ENCODE measurements around the gene FBXO41.

The FBXO41 gene, protein sequence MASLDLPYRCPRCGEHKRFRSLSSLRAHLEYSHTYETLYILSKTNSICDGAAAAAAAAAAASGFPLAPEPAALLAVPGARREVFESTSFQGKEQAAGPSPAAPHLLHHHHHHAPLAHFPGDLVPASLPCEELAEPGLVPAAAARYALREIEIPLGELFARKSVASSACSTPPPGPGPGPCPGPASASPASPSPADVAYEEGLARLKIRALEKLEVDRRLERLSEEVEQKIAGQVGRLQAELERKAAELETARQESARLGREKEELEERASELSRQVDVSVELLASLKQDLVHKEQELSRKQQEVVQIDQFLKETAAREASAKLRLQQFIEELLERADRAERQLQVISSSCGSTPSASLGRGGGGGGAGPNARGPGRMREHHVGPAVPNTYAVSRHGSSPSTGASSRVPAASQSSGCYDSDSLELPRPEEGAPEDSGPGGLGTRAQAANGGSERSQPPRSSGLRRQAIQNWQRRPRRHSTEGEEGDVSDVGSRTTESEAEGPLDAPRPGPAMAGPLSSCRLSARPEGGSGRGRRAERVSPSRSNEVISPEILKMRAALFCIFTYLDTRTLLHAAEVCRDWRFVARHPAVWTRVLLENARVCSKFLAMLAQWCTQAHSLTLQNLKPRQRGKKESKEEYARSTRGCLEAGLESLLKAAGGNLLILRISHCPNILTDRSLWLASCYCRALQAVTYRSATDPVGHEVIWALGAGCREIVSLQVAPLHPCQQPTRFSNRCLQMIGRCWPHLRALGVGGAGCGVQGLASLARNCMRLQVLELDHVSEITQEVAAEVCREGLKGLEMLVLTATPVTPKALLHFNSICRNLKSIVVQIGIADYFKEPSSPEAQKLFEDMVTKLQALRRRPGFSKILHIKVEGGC

GRCh38 chr2:73284296-73285158, at the start of gene FBXO41:
Gene FBXO41 (minus strand): TSS chr2:73284478. CDS start chr2:73269630, 14,848 bp downstream.
- peak; percentile 77 for DNase-seq

DNA sequence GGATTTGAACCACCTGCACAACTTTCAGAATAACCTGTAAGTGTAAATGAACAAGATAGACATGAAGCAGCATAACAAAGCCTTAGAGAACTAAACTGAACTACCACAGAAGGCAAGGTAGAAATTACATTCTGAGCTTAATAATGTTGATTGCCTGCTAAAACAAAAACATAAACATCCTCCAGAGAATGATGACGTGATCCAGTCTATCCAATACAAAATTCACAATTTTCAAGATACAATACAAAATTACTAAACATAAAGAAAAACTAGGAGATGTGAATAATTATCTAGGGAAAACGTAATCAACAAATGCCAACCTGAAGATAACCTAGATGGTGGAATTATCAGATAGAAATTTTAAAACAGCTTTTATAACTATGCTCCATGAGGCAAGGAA, 49.8 kb upstream of the FBXO41 start:
- DNase-seq = no peak

- DNase-seq = no peak
These were observed 49.3 kb upstream of the FBXO41 start for GRCh38 chr2:73333564-73333963.

GRCh38 chr2:73324126-73324725, 39.9 kb upstream of the FBXO41 start:
- DNase-seq = no peak

- no peak for DNase-seq
These were observed 39.3 kb upstream of the FBXO41 start for GRCh38 chr2:73323551-73323950.

DNA sequence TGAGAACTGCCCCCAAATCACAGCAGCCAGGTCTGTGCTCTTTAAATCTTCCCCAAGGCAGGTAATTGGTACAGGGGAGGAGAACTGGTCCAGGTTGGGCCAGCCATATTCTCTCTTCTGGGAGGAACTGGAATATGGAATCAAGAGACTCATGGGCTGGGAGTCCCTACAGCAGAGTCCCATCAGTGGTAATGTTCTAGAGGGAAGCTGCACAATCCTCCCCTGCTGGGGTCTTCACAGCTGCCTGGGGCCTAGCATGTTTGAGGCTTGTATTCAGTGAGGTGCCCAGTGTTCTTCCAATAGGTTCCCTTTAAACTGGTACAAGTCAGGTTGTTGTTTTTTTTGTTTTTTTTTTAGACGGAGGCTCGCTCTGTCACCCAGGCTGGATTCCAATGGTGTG, 30.2 kb upstream of the FBXO41 start:
- DNase-seq = no peak

DNA sequence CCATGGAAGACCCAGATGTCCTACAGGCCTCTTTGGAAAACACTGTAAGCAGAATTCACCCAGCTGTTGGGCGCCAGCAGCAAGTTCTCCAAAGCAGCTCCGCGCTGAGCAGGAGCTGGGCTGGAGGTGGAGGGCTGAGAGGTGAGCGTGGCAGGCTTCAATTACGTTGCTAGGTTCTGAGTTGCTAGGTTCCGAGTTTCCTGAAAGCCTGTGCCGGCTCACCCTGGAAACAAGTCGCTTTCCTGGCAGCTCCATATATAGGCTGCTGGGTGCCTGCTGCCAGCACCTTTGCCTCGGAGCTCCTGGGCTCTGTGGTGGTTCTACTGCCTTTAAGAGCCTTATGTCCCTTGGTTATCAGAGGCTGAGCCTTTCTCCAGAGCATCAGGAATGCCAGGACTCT, 23.4 kb upstream of the FBXO41 start:
- DNase-seq = no peak

DNA sequence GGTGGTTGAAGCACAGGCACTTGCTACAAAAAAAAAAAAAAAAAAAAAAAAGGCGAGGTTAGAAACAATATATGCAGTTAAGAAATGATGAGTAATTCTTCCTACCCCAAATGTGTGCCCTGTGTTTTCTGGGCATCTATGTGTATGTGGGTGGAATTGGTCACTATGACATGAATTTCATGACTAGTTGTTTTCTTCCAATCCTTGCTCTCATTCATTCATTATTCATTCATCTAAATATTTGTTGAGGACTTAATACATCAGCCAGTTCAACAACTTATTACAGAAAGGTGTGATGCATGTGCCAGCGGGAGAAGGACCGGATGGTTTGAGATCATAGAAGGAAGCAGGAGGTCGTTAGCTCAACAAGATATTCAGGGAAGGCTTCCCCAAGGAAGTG, 17.4 kb upstream of the FBXO41 start:
- no peak for DNase-seq

DNA sequence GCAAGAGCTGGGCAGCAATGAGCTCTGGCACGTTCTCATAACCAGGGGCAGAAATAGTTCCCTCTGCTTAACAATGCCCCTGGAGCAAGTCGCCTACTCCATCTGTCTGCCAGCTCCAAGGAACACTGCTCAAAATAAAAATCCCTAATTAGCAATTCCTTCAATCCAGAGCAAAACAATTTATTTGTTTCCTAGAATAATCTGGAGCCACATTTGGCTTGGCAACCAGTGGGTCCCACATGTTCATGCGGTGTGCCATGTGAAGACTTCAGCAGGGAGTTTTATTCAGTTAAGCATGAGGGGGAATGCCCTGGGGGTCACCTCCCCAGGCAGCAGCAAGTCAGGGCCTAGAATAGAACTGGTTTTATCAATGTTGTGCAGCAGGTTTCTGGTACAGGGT, 16.6 kb upstream of the FBXO41 start:
- DNase-seq = no peak

DNA sequence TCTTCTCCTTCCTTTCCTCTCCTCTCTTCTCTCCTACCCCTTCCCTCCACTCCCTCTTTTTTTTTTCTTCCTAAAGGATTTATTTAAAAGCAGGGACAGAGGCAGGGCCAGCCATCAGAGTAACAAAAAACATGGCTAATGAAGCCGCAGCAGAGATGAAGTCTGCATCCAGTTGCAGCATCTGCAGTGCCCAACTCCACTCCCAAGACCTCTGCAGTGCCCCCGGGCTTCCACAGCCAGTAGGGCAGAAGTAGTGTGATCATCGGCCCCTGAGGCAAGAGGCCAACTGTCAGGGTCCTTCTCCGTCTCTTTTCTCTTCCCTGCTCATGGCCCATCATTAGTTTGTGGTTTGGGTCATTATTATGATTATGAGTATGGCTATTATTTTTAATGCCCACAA, 13.3 kb upstream of the FBXO41 start:
- no peak for DNase-seq

- DNase-seq = no peak
These were observed 12.9 kb upstream of the FBXO41 start for GRCh38 chr2:73297151-73297559.

DNA sequence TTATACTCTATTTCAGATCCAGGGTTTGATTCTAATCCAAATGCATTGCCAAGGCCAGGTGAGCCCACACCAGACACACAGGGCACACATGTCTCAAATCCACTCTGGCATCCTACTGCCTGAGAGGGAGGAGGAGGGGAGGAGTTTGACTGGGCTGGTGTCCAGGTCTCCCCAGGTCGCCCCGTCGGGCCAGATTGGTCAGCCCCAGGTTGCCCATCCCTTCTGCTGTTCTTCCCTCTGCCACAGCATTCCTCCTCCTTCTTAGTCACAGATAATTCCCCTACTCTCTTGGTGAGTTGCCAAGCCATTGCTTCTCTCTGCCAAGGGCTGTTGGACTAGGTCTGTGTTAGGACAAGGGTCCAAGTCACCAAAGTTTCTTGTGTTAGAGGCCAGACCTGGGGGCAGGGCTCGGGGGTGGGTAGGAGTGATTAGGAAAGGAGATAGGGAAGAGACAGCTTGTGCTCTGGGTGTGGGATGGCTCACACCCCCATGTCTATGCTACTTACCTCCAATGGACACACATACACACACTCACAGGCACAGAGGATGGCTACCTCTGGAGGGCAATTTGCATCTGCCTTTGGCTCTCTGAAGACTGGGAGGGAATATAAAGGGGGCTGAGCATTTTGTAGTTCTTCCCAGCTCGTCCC, 11.6 kb upstream of the FBXO41 start:
- DNase-seq = no peak

DNA sequence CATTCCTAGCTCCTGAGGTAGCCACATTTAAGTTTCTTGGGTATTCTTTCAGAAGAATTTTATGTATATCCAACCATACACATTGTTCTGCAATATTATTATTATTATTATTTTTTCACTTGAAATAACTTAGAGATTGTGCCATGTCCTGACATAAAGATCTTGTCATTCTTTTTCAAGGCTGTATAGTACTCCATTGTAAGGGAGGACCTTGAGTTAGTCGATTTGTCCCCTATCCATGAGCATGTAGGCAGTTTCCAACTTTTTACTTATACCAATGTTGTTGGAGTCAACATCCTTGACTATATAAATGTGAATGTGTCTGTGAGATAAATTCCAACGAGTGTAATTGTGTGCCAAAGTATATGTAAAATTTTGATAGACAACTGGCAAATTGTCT, 10.0 kb upstream of the FBXO41 start:
- no peak for DNase-seq

- peak; percentile 88 for DNase-seq
These were observed 9.4 kb upstream of the FBXO41 start, which contains the start of gene EGR4 for GRCh38 chr2:73293534-73294171. Gene EGR4 (minus strand): TSS chr2:73293548. CDS start chr2:73293317, 231 bp downstream.

- peak; percentile 10 for DNase-seq
These were observed 8.7 kb upstream of the FBXO41 start for GRCh38 chr2:73292906-73293533.

DNA sequence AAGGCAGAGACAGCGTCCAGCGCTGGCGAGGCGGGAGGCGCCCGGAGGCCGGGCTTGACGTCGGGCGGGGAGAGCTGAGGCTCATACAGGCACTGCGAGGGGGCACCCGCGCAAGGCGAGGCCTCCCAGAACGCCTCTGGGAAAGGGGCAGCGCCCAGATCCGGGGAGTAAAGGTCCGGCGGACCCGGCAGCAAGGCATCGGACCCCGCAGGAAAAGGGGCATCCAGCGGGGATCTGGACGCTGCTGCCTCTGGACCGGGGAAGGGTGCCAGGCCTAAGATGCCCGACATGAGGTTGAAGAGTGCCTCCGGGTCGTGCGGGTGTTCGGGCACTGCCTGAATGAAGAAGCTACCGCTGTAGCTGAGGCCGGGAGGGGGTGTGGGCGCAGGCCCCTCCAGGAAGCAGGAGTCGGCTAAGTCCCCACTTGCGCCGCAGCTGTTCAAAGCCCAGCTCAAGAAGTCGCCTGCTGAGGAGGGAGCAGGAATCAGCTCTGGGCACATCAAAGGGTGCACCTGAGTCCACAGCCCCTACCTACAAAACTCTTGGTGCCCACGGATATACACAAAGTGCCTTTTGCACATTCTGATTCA, 8.1 kb upstream of the FBXO41 start:
- DNase-seq = no peak

DNA sequence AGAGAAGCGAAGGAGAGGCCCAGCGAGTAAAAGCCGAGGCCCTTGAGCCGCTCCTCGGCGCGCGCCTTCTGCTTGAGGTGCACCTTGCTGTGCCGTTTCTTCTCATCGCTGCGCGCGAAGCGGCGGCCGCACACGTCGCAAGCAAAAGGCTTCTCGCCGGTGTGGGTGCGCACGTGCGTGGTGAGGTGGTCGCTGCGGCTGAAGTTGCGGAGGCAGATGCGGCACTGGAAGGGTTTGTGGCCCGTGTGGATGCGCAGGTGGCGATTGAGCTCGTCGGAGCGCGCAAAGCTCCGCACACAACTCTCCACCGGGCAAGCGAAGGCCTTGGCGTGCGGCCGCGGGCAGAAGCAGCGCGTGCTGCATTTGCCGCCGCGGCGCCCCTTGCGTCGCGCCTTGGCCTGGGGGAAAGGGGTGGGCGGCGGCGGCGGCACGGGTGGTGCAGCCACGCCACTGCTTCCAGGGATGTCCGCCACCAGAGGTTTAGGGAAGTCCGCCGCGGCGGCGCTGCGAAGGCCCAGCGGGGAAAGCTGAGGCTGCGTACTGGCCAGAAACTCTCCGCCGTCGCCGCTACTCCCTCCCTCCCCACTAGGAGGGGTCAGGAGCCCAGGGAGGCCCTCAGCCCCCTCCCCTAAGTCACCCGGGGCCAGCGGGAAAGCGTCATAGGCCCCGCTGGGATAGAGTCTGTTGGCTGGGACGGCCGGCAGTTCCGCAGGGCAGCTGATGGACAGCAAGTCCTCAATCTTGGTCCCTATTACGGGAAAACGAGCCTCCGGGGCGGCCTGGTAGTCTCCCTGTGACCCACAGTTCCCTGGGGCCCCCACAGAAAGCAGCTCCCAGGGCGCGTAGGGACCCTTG, 7.4 kb upstream of the FBXO41 start:
- DNase-seq = peak; percentile 4

- peak; percentile 64 for DNase-seq
These were observed 6.8 kb upstream of the FBXO41 start for GRCh38 chr2:73291093-73291460.

DNA sequence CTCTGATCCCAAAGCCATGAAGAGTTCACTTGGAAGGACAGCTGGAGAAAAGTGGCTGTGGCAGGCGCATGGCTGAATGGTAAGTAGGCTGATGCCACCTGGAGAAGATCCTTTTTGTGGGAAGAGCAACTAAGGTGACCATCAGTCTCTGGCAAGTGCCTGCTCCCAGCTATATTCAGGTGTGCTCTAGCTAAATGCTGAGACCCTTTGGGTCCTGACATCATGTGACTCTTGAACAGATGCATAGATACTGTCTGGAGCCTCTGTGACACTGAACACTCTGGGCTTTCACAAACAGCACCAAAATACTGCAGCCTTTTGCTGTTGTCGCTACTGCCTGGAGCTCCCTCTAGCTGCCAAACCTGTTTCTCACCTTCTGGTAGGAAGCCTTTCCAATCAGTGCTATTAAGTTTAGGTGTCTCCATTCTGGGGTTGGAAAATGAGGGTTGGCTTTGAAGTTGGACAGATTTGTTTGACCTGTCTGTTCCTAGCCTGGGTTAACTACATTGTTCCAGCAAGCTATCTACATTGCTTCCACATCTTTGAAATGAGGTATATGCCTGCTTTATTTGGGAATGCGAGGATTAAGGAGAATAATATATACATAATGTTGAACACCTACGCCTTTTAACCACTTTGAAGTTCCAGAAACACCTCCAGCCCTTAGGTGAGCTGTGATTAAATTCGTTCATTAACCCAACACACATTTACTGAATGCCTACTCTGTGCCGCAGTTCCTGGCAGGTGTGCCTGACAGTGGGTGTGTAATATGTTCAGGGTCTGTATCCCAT, 6.0 kb upstream of the FBXO41 start:
- DNase-seq = peak; percentile 47

Measured in stimulated activated CD4-positive, alpha-beta T cell treated with anti-CD3 and anti-CD28 coated beads, Interleukin-4, amount 100 ng/mL, for 1 hour (primary cell).